Esophagus muscularis mucosa (tissue), 4 donors: ENCODE results near the gene MRPL55. TPM values are rescaled to one million over a fixed set of nuclear protein-coding genes. Genes with fewer than 3 reads are reported as not detected.

Experiments used
- DNase-seq: peaks from one replicate; pipeline ENCODE4 v3.0.0-alpha.2; 2017; ENCODE audit errors: extremely low spot score
- H3K27ac ChIP-seq, 4 donors: fragments of 200-600 bp; sonication (generic); replicated peaks in 1 of 4; 1 replicate in 3 of 4; 2 replicates in 1 of 4; pipeline ENCODE4 v1.5.1; 2016 to 2019; ENCODE audit warnings: mild to moderate bottlenecking in 1 of 4
- H3K27me3 ChIP-seq, 4 donors: fragments of 200-600 bp; sonication (generic); one replicate each; pipeline versions ENCODE4 v1.5.1 to v1.6.0; 2016 to 2019
- H3K36me3 ChIP-seq, 4 donors: fragments of 200-600 bp; sonication (generic); one replicate each; pipeline ENCODE4 v1.5.1; 2016 to 2019
- H3K4me1 ChIP-seq, 4 donors: fragments of 200-600 bp; sonication (generic); one replicate each; pipeline ENCODE4 v1.5.1; 2016 to 2019
- H3K4me3 ChIP-seq, 4 donors: fragments of 200-600 bp; sonication (generic); 1 replicate in 2 of 4; 2 replicates in 2 of 4; pipeline ENCODE4 v1.5.1; 2016 to 2019; ENCODE audit warnings: mild to moderate bottlenecking in 4 of 4, moderate library complexity in 1 of 4
- H3K9me3 ChIP-seq, 4 donors: fragments of 200-600 bp; sonication (generic); 1 replicate in 3 of 4; 2 replicates in 1 of 4; pipeline ENCODE4 v1.5.1; 2016 to 2019
- EP300 ChIP-seq: sonication (generic); formaldehyde crosslinking; IDR thresholded peaks from one replicate; pipeline ENCODE4 v1.6.1; 2017; ENCODE audit warnings: antibody characterized with exemption
- POLR2A ChIP-seq: fragments of 450-650 bp; IDR thresholded peaks from one replicate; pipeline ENCODE4 v1.6.1; 2017; ENCODE audit warnings: antibody characterized with exemption, moderate library complexity, mild to moderate bottlenecking, low read depth
- POLR2AphosphoS5 ChIP-seq, 2 donors: sonication (generic); formaldehyde crosslinking; IDR thresholded peaks; one replicate each; pipeline ENCODE4 v1.6.1; 2017; ENCODE audit warnings: antibody characterized with exemption in 2 of 2
- WGBS: methylation state at CpG from one replicate; pipeline ENCODE4 v1.1.5; 2018; 5-methylcytosine and 5-hydroxymethylcytosine counted together
- intact Hi-C: fragments of 100-400 bp; cut with DNase I; formaldehyde crosslinking; loops from one replicate; pipeline ENCODE4 v1.15.1; 2023
- total RNA-seq, 4 donors: library from RNA; depleted of rRNA; stranded (reverse); fragments of >200 nt; gene quantifications; one replicate each; pipeline versions ENCODE4 v1.1.0 to v1.2.1, GENCODE V29; 2016
- TF ChIP-seq, protein P1 (sequence below), 3 experiments: fragments of 200-600 bp in 2 of 3; fragments of 450-650 bp in 1 of 3; sonication (generic) in 2 of 3; IDR thresholded peaks; one replicate each; pipeline ENCODE4 v1.5.1; 2017 to 2019; ENCODE audit warnings: antibody characterized with exemption in 3 of 3, mild to moderate bottlenecking in 2 of 3, moderate library complexity in 1 of 3

MRPL55 gene
- total RNA-seq, 4 donors from 2014 or later = 52.3 to 64.9 (median 60.1) TPM

- peaks cover 36 to 49% (median 46%) of the 10 kb centered on the region in 4 donors for H3K4me1 ChIP-seq
- WGBS = 79% methylated on average over 9 of the region's 9 CpGs
- H3K27me3 ChIP-seq = no peaks in the 10 kb centered on the region
- H3K4me3 ChIP-seq = no peak overlapping the region
- intact Hi-C loops = no loop called here
- H3K9me3 ChIP-seq = no peaks in the 10 kb centered on the region
- H3K36me3 ChIP-seq = peaks cover 0 to 27% (median 25%) of the 10 kb centered on the region in 4 donors
- TF ChIP-seq EP300 (no peak), POLR2A (no peak), POLR2AphosphoS5 (IDR thresholded peaks at IDR 0.05) (no peak)
- TF ChIP-seq, protein P1, sequence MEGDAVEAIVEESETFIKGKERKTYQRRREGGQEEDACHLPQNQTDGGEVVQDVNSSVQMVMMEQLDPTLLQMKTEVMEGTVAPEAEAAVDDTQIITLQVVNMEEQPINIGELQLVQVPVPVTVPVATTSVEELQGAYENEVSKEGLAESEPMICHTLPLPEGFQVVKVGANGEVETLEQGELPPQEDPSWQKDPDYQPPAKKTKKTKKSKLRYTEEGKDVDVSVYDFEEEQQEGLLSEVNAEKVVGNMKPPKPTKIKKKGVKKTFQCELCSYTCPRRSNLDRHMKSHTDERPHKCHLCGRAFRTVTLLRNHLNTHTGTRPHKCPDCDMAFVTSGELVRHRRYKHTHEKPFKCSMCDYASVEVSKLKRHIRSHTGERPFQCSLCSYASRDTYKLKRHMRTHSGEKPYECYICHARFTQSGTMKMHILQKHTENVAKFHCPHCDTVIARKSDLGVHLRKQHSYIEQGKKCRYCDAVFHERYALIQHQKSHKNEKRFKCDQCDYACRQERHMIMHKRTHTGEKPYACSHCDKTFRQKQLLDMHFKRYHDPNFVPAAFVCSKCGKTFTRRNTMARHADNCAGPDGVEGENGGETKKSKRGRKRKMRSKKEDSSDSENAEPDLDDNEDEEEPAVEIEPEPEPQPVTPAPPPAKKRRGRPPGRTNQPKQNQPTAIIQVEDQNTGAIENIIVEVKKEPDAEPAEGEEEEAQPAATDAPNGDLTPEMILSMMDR (IDR thresholded peaks at IDR 0.05) = no peak
- H3K27ac ChIP-seq = no peak overlapping the region
- DNase-seq = no peak
Measured at GRCh38 chr1:228106800-228107054, 2.4 kb downstream of the MRPL55 start.

DNA sequence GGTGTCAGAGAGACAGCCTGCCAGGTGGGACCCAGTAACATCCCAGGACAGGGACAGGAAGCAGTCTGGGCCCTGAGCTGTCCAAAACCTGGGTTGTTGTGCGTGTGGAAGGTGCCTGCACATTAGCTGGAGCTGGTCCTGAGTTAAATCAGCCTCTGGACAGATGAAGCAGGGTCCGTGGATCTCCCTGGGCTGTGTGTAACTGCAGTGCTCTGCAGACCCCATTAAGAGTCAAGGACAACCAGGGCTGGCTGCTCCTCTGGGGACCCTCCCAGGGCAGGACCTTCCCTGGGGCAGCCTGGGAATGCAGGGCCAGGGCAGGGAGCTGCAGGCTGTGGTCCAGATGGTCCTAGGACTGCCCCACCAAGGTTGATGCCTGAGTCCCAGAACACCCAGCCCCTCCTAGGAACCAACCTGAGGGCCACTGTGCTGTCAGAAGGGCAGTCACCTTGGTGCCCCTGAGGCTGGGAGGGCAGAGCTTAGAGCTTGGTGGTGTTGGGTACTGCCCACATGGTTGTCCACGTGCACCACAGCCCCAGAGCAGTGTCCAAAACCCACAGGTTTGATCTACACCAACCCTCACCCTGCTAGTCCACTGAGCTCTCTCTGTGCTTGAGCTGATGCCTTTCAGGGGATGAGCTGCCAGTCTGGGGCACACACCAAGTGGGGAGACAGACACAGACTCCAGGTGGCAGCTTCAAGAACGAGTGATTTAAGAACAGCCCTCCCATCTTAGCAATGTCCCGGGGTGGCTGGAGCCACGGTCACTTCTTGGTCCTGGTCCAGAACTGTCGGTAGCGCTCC lies 2.9 kb downstream of the MRPL55 start:
- Histone ChIP-seq H3K4me3 (no peak overlapping the region), H3K9me3 (no peaks in the 10 kb centered on the region), H3K27me3 (no peaks in the 10 kb centered on the region), H3K36me3 (peaks cover 0 to 28% (median 26%) of the 10 kb centered on the region in 4 donors), H3K27ac (no peak overlapping the region), H3K4me1 (peaks cover 38 to 54% (median 51%) of the 10 kb centered on the region in 4 donors)
- TF ChIP-seq POLR2A (no peak), EP300 (no peak), POLR2AphosphoS5 (IDR thresholded peaks at IDR 0.05) (no peak)
- TF ChIP-seq, protein P1 (IDR thresholded peaks at IDR 0.05) = no peak
- WGBS = 87% methylated on average over 7 of the region's 8 CpGs
- intact Hi-C loops = no loop called here
- DNase-seq = no peak

DNA sequence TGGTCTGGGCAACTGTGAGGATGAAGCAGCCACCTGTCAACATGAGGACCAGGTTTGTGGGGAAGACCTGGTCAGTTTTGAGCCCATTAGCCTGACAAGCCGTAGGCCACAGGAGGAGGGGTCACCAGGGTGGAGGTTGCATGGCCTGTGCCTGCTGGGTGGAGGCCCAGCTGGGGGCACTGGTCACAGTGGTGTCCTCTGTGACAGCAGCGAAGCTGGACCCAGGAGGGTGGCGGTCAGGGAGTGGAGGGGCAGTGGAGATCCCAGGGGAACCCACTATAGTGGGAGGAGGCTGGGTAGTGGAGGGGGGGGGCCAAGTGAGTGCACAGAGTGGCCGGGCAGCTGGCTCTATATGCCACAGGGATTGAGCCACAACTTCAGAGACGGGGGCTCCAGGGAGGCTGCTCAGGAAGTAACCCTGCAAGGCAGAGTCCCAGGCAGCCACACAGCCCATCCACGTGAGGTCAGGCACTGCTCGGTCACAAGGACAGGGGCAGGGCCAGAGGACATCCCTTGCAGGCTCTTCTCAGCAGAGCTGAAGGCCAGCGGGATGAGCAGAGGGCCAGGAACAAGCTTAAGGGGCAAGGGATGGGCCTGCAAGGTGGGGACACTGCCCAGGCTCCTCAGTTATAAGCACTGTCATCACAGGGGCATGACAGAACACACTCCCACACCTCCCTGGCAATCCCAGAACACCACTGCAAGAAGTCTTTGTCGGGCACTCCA lies 3.7 kb downstream of the MRPL55 start:
- H3K27me3 ChIP-seq = no peaks in the 10 kb centered on the region
- peaks cover 5 to 36% (median 33%) of the 10 kb centered on the region in 4 donors for H3K36me3 ChIP-seq
- DNase-seq = no peak
- H3K9me3 ChIP-seq = no peaks in the 10 kb centered on the region
- H3K4me3 ChIP-seq = no peak overlapping the region
- intact Hi-C loops = no loop called here
- WGBS = 66% methylated on average over 6 of the region's 9 CpGs
- H3K4me1 ChIP-seq = peaks cover 38 to 57% (median 50%) of the 10 kb centered on the region in 4 donors
- TF ChIP-seq EP300 (no peak), POLR2A (no peak), POLR2AphosphoS5 (IDR thresholded peaks at IDR 0.05) (no peak)
- TF ChIP-seq, protein P1 (IDR thresholded peaks at IDR 0.05) = no peak
- H3K27ac ChIP-seq = no peak overlapping the region

DNA sequence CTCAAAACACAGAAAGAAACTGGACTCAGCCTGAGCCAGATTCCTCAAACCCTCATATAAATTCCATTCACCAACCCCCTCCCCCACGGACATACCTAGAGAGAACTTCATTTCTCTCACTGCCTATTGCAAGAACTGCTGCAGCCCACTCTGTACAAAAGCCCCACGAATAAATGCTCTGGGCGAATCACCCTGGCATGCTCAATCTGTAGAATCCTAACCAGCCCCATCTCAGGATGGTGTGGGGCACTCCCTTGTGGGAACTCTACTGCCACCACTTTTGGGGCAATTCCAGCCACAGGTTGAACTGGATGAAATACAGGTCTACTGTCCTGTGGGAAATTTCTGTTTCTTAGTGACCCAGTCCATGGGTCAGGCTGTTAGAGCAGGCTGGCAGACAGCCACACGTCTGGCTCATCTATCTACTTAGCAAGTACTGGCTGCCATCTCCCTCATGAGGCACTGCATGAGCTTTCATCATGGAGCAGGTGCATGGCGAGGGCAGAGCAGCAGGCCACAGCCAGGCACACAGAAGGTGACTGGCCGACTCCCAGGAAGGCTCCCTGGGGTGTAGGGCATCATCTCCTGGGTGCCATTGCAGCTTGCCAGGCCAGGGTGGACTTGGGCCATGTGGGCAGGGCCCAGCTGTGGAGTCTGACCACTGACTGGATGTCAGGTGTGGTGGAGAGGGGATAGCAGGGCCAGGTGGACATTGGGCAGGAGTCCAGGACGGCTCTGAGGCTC lies 4.4 kb downstream of the MRPL55 start:
- H3K4me1 ChIP-seq = peaks cover 31 to 56% (median 43%) of the 10 kb centered on the region in 4 donors
- no peaks in the 10 kb centered on the region for H3K27me3 ChIP-seq
- no peak overlapping the region for H3K4me3 ChIP-seq
- H3K36me3 ChIP-seq = peaks cover 12 to 43% (median 40%) of the 10 kb centered on the region in 4 donors
- no peak for DNase-seq
- peak overlapping the region in 1 of 4 donors; percentile 94 for H3K27ac ChIP-seq
- no peaks in the 10 kb centered on the region for H3K9me3 ChIP-seq
- no peak for TF ChIP-seq POLR2A
- TF ChIP-seq, protein P1 (IDR thresholded peaks at IDR 0.05) = no peak
- TF ChIP-seq EP300 = no peak
- no peak for TF ChIP-seq POLR2AphosphoS5 (IDR thresholded peaks at IDR 0.05)
- intact Hi-C loops = loop anchor here (5.0 kb wide), 1 partner anchor 157 kb away; the partner anchor contains the start of gene WNT9A
- WGBS = 53% methylated on average over 3 of the region's 7 CpGs
